ENCODE results near the gene AHDC1. TPM values are rescaled to one million over a fixed set of nuclear protein-coding genes. Genes with fewer than 3 reads are reported as not detected.

The AHDC1 gene
- total RNA-seq, 2 experiments from 2014 or later = 6.5 to 13.8 TPM

DNA sequence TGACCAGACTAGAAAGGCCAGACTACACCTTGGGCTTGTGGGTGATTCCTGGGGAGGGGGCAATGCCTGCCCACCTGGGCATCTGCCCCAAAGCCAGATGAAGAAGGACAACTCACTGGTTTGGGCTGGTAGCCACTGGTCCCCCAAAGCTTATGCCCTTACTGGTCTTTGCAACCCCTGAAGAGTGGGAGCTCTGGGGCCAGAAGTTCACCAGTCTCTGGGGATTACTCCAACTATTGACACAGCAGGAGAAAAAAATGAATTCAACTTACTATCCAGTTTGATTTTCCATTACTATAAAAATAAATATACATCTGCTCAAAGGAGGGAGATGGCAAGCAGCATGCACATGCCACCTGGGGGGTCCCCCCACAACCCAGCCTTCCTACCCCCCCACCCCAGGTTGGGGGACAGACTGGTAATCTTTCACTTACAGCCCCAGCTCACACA, 2.6 kb downstream of the AHDC1 start:
- H3K4me2 ChIP-seq (ENCODE audit: low read length) = peak overlapping the region; percentile 82
- H3K9me2 ChIP-seq (ENCODE audit: insufficient read depth, low read length) = no peaks in the 10 kb centered on the region
- H3K4me3 ChIP-seq (ENCODE audit: low read depth, low read length, poor library complexity, severe bottlenecking) = peak overlapping the region; percentile 78
- H2AFZ ChIP-seq (ENCODE audit: low read length) = no peak overlapping the region
- H4K20me1 ChIP-seq (ENCODE audit: insufficient read depth, low read length) = 0 out of 2 replicates have a peak, but pooled peaks cover 11% of the 10 kb centered on the region
- no TSS peak for BruUV-seq (replicated peaks)
- peaks cover 78% of the 10 kb centered on the region for H3K4me1 ChIP-seq (ENCODE audit: insufficient read depth, low read length, poor library complexity, severe bottlenecking)
- TF ChIP-seq EZH2phosphoT487 (IDR thresholded peaks at IDR 0.05; ENCODE audit: borderline replicate concordance, low read depth, low read length) = no peak
- TF ChIP-seq CTCF (conservative IDR thresholded peaks at IDR 0.05; ENCODE audit: low read length) = no peak
- H3K36me3 ChIP-seq (ENCODE audit: insufficient read depth, low read length) = no peaks in the 10 kb centered on the region
- intact Hi-C loops (cut with micrococcal nuclease; ENCODE audit: unreplicated experiment) = loop anchor here (5.0 kb wide), 1 partner anchor 184 kb away; no protein-coding TSS in a partner anchor
- H3K9me3 ChIP-seq (ENCODE audit: low read length) = no peaks in the 10 kb centered on the region
- POLR2A ChIA-PET = interaction anchor here (1.0 to 1.2 kb wide), 2 partner anchors 16 to 31 kb away, joined by 3 to 5 read pairs; no protein-coding TSS in a partner anchor
- H3K27ac ChIP-seq (ENCODE audit: low read depth, low read length, poor library complexity, severe bottlenecking) = peak overlapping the region; percentile 50
- CTCF ChIA-PET (ENCODE audit: unreplicated experiment) = interaction anchor here (1.1 kb wide), 1 partner anchor 186 kb away, joined by 7 read pairs; no protein-coding TSS in a partner anchor
- no peak for DNase-seq (ENCODE audit: low spot score)
- H3K79me2 ChIP-seq (ENCODE audit: insufficient read depth, low read depth, low read length) = no peaks in the 10 kb centered on the region; the same call in 1 of the 2 replicates

DNA sequence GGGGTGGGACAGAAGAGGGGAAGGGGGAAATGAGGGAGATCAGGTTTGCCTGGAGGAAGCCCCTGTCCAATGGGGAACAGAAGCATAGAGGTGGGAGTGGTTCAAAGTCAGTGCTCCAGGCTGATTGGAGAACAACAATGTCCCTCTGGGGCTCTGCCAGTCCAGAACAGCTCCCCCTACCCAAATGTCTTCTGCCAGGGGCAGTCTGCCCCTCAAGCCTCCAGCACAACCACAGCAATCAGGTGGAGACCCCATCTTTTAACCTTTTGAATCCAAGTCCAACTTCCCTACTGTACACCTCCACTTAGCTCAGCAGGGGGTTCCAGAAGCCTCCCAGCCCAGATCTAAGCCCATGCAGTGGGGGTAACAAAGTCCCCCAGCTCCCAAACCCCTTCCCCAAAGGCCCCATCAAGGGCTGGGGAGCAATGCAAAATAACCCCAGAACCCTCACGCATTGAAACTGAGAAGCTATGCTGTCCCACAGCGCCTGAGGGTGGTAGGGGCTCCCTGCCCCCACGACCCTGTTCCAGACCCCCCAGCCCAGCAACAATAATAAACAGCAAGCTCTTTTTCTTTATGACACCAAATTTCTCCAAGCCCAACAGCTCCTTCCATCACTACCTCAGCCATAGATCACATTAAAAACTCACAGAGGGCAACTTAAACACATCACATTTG, 3.3 kb downstream of the AHDC1 start:
- H3K79me2 ChIP-seq (ENCODE audit: insufficient read depth, low read depth, low read length) = no peaks in the 10 kb centered on the region; the same call in 1 of the 2 replicates
- no peak for TF ChIP-seq EZH2phosphoT487 (IDR thresholded peaks at IDR 0.05; ENCODE audit: borderline replicate concordance, low read depth, low read length)
- TF ChIP-seq CTCF (conservative IDR thresholded peaks at IDR 0.05; ENCODE audit: low read length) = peak; percentile 43
- H3K4me1 ChIP-seq (ENCODE audit: insufficient read depth, low read length, poor library complexity, severe bottlenecking) = peaks cover 73% of the 10 kb centered on the region
- 0 out of 2 replicates have a peak, but pooled peaks cover 11% of the 10 kb centered on the region for H4K20me1 ChIP-seq (ENCODE audit: insufficient read depth, low read length)
- intact Hi-C loops (cut with micrococcal nuclease; ENCODE audit: unreplicated experiment) = loop anchor here (5.0 kb wide), 1 partner anchor 183 kb away; no protein-coding TSS in a partner anchor
- H3K9me3 ChIP-seq (ENCODE audit: low read length) = no peaks in the 10 kb centered on the region
- ChIA-PET CTCF (ENCODE audit: unreplicated experiment) (interaction anchor here (1.1 kb wide), 1 partner anchor 185 kb away, joined by 7 read pairs; no protein-coding TSS in a partner anchor), POLR2A (interaction anchor here (0.5 to 1.2 kb wide), 6 partner anchors 15 to 650 kb away, joined by 3 read pairs; no protein-coding TSS in a partner anchor)
- BruUV-seq (replicated peaks) = no TSS peak
- H3K36me3 ChIP-seq (ENCODE audit: insufficient read depth, low read length) = no peaks in the 10 kb centered on the region
- DNase-seq (ENCODE audit: low spot score) = peak; percentile 62
- H3K9me2 ChIP-seq (ENCODE audit: insufficient read depth, low read length) = no peaks in the 10 kb centered on the region
- H3K27ac ChIP-seq (ENCODE audit: low read depth, low read length, poor library complexity, severe bottlenecking) = peak overlapping the region; percentile 50
- H2AFZ ChIP-seq (ENCODE audit: low read length) = no peak overlapping the region
- peak overlapping the region; percentile 78 for H3K4me3 ChIP-seq (ENCODE audit: low read depth, low read length, poor library complexity, severe bottlenecking)
- peak overlapping the region; percentile 82 for H3K4me2 ChIP-seq (ENCODE audit: low read length)
